Activated CD8-positive, alpha-beta T cell treated with anti-CD3 and anti-CD28 coated beads for 36 hours (primary cell): ENCODE results near the gene MACROD2. TPM values are rescaled to one million over a fixed set of nuclear protein-coding genes. Genes with fewer than 3 reads are reported as not detected.

Source experiments
- ATAC-seq: fragments of 200-7000 bp; cut with Tn5 transposase; one replicate; pipeline ENCODE4 v1.10.0; 2021; ENCODE audit warnings: mild to moderate bottlenecking, moderate library complexity
- CTCF ChIA-PET: fragments of 350-600 bp; sonication (Branson Sonifier 250); formaldehyde crosslinking; loops from one replicate; lab custom pipeline; 2021; ENCODE audit warnings: antibody characterized with exemption; lab: Charles Lee
- POLR2A ChIA-PET: fragments of 350-600 bp; sonication (Branson Sonifier 250); formaldehyde crosslinking; loops from one replicate; lab custom pipeline; 2021; ENCODE audit warnings: antibody characterized with exemption; lab: Charles Lee
- DNase-seq: peaks from one replicate; pipeline ENCODE4 v3.0.0-alpha.2; 2020
- H3K27ac Mint-ChIP-seq: one replicate; pipeline ENCODE4 v1.8.0; 2021; ENCODE audit warnings: mild to moderate bottlenecking, mixed read lengths
- H3K27me3 Mint-ChIP-seq: one replicate; pipeline ENCODE4 v1.8.0; 2021; ENCODE audit warnings: mixed read lengths
- H3K36me3 Mint-ChIP-seq: one replicate; pipeline ENCODE4 v1.8.0; 2021; ENCODE audit warnings: low read depth, mixed read lengths
- H3K4me1 Mint-ChIP-seq: one replicate; pipeline ENCODE4 v1.8.0; 2021; ENCODE audit warnings: low read depth, mixed read lengths
- H3K4me3 Mint-ChIP-seq: one replicate; pipeline ENCODE4 v1.8.0; 2021; ENCODE audit warnings: mild to moderate bottlenecking, moderate library complexity, mixed read lengths
- H3K9me3 Mint-ChIP-seq: one replicate; pipeline ENCODE4 v1.8.0; 2021; ENCODE audit warnings: mixed read lengths
- intact Hi-C: fragments of 100-400 bp; cut with micrococcal nuclease; formaldehyde crosslinking; loops from one replicate; pipeline ENCODE4 v1.10.0; 2022
- total RNA-seq, 2 experiments: library from RNA; stranded (reverse); gene quantifications; one replicate each; pipeline ENCODE4 v1.2.3, GENCODE V29; 2021
- TF ChIP-seq, protein P1 (sequence below): fragments of 200-600 bp; IDR thresholded peaks from one replicate; pipeline ENCODE4 v1.8.0; 2022; ENCODE audit warnings: antibody characterized with exemption, mild to moderate bottlenecking

The MACROD2 gene
- total RNA-seq, 2 experiments from 2014 or later, result not detected

DNA sequence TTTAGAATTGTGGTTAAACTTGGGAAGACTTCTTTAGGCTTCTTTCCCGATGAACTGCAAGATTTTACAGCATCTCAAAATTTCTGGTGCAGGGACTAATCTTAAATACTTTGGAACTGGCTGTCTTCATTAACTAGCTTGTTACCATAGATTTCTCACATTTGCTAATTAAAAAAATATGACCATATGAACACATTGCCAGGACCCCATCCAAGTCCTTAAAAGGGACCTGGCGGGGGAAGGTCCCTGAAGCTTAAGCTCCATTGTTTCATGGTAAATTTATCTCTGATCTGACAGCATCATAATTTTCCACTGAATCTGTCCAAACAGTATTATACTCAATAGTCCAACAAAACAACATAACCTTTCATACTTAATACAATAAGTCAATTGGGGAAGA lies 859.9 kb downstream of the MACROD2 start:
- no peaks in the 10 kb centered on the region for H3K4me1 Mint-ChIP-seq
- ChIA-PET CTCF (no interaction called here), POLR2A (no interaction called here)
- H3K9me3 Mint-ChIP-seq, result peaks cover 2% of the 10 kb centered on the region
- intact Hi-C loops, result no loop called here
- no peaks in the 10 kb centered on the region for H3K36me3 Mint-ChIP-seq
- no peak overlapping the region for H3K4me3 Mint-ChIP-seq
- no peaks in the 10 kb centered on the region for H3K27me3 Mint-ChIP-seq
- TF ChIP-seq, protein P1, sequence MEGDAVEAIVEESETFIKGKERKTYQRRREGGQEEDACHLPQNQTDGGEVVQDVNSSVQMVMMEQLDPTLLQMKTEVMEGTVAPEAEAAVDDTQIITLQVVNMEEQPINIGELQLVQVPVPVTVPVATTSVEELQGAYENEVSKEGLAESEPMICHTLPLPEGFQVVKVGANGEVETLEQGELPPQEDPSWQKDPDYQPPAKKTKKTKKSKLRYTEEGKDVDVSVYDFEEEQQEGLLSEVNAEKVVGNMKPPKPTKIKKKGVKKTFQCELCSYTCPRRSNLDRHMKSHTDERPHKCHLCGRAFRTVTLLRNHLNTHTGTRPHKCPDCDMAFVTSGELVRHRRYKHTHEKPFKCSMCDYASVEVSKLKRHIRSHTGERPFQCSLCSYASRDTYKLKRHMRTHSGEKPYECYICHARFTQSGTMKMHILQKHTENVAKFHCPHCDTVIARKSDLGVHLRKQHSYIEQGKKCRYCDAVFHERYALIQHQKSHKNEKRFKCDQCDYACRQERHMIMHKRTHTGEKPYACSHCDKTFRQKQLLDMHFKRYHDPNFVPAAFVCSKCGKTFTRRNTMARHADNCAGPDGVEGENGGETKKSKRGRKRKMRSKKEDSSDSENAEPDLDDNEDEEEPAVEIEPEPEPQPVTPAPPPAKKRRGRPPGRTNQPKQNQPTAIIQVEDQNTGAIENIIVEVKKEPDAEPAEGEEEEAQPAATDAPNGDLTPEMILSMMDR, result no peak
- ATAC-seq (no peak), DNase-seq (no peak)
- no peak overlapping the region for H3K27ac Mint-ChIP-seq

DNA sequence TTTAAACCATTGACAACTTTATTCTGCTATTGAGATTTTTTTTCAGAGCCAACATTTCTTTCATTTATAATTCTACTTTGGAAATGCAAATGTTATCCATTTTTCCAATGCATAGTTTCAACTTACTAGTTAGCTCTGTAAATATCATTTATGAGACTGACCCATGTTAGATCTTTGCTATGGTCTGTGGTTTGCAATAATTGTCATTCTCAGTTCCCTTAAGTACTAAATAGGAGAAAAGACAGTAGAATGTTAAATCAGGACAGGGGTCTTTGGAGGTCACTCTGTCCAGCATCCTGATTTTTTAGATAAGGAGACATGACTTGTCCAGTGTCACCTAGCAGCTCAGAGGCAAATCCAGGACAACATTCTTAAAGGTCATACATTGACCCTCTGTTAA lies 864.3 kb downstream of the MACROD2 start:
- ChIA-PET CTCF (no interaction called here), POLR2A (no interaction called here)
- Mint-ChIP-seq H3K4me1 (no peaks in the 10 kb centered on the region), H3K4me3 (no peak overlapping the region), H3K36me3 (no peaks in the 10 kb centered on the region), H3K27me3 (no peaks in the 10 kb centered on the region), H3K9me3 (no peaks in the 10 kb centered on the region), H3K27ac (no peak overlapping the region)
- ATAC-seq (no peak), DNase-seq (no peak)
- TF ChIP-seq, protein P1, result no peak
- intact Hi-C loops, result no loop called here

DNA sequence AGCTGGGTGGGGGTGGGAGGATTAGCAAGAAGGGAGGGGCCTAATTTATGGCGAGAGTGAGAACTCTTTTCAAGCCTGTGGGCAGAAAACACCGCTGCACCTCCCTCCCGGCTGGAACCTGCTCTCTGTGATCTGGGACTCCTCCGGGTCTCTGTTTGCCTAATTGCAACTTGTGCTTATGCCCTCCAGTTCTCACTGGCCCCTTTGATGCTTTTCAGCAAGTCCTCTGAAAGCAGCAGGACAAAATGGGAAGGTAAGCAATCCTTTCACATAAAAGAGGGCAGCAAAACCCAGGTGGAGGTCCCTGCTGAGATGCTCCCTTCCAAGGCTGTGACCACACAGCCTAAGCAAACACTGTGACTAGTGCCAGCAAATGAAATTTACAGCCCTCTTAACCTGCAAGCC lies 865.1 kb downstream of the MACROD2 start:
- Mint-ChIP-seq H3K27me3 (no peaks in the 10 kb centered on the region), H3K36me3 (no peaks in the 10 kb centered on the region), H3K27ac (no peak overlapping the region), H3K9me3 (no peaks in the 10 kb centered on the region), H3K4me3 (no peak overlapping the region), H3K4me1 (no peaks in the 10 kb centered on the region)
- no peak for ATAC-seq
- no peak for DNase-seq
- intact Hi-C loops, result no loop called here
- TF ChIP-seq, protein P1, result no peak
- ChIA-PET CTCF (no interaction called here), POLR2A (no interaction called here)

DNA sequence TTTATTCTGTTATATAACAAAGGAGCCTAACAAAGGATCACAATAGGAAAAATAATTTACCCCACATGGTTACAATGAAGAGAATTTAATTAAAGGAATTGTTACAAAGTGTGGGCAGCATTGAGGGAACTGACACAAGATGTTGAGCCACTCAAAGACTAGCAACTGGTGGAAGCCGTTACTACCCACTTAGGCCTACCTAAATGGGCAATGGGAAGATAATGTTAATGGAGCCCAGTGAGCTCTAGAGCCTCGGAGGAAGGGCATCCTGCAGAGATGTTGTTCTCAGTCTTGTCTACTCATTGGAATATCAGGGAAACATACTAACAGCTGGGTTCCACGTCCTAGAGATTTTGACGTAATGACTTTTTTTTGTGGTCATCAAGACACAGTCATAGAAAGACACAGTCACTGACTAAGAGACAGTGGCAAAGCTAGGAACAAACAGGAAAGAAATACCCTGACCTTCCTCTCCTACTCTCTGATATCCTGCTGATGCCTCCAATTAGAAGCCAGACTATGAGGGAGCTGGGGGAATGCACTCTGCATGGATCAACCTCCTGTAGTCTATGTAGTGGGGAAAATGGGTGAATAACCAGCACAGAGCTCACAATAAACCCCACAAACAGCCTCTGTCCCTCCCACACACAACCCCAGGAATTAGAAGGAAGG lies 865.8 kb downstream of the MACROD2 start:
- no peak for ATAC-seq
- H3K36me3 Mint-ChIP-seq, result no peaks in the 10 kb centered on the region
- H3K9me3 Mint-ChIP-seq, result no peaks in the 10 kb centered on the region
- no peak overlapping the region for H3K27ac Mint-ChIP-seq
- H3K4me3 Mint-ChIP-seq, result no peak overlapping the region
- no peaks in the 10 kb centered on the region for H3K27me3 Mint-ChIP-seq
- intact Hi-C loops, result no loop called here
- no peaks in the 10 kb centered on the region for H3K4me1 Mint-ChIP-seq
- DNase-seq, result no peak
- ChIA-PET POLR2A (no interaction called here), CTCF (no interaction called here)
- TF ChIP-seq, protein P1, result no peak

DNA sequence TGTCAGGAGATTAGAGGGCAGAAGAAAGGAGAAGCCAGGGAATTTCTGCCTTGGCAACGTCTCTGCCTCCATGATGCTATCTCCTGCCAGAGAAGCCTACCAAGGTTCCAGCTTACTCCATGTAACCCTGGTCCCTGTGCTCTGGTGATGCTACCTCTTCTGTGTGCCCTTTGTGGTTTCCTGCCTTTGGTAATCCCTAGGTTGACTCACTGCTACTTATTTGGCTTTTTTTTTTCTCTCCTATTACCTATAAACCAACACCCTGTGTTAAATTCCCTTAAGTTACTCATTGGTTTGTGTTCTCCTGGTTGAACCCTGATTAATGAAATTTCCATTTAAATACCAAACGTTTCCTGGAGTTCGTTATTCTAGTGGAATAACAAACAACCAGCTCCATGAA lies 869.9 kb downstream of the MACROD2 start:
- Mint-ChIP-seq H3K27ac (no peak overlapping the region), H3K4me3 (no peak overlapping the region), H3K36me3 (no peaks in the 10 kb centered on the region), H3K4me1 (no peaks in the 10 kb centered on the region), H3K9me3 (no peaks in the 10 kb centered on the region), H3K27me3 (no peaks in the 10 kb centered on the region)
- intact Hi-C loops, result no loop called here
- ATAC-seq (no peak), DNase-seq (no peak)
- POLR2A ChIA-PET, result no interaction called here
- CTCF ChIA-PET, result no interaction called here
- TF ChIP-seq, protein P1, result no peak
